ENCODE results near the gene MSI2. TPM values are rescaled to one million over a fixed set of nuclear protein-coding genes. Genes with fewer than 3 reads are reported as not detected.

Gene MSI2
- total RNA-seq, 2 donors from 2014 or later: 88.3 to 114 TPM

GRCh38 chr17:57572600-57572999 is 316.3 kb downstream of the MSI2 start:
- Mint-ChIP-seq H3K4me1 (peaks cover 62% of the 10 kb centered on the region), H3K9me3 (no peaks in the 10 kb centered on the region), H3K27me3 (ENCODE audit: insufficient read depth) (no peaks in the 10 kb centered on the region), H3K27ac (no peak overlapping the region), H3K36me3 (ENCODE audit: low read depth) (no peaks in the 10 kb centered on the region), H3K4me3 (no peak overlapping the region)
- Histone ChIP-seq H3K27me3 (ENCODE audit: control insufficient read depth, insufficient read depth, low read length, poor library complexity, severe bottlenecking) (no peaks in the 10 kb centered on the region), H3K27ac (ENCODE audit: low read depth, low read length) (no peak overlapping the region), H3K9me3 (ENCODE audit: control insufficient read depth, low read length) (no peaks in the 10 kb centered on the region), H3K36me3 (ENCODE audit: control insufficient read depth, insufficient read depth, low read length) (no peaks in the 10 kb centered on the region), H3K4me1 (ENCODE audit: control insufficient read depth, insufficient read depth, low read length) (peaks cover 20% of the 10 kb centered on the region), H3K9ac (ENCODE audit: extremely low read depth, low read length, poor library complexity, severe bottlenecking) (no peak overlapping the region), H3K4me3 (ENCODE audit: low read length) (no peak overlapping the region)
- WGBS, 2 experiments (ENCODE audit: insufficient coverage in 1 of 2, insufficient read length in 1 of 2): 97 to 98% methylated on average over 6 to 13 of the region's 13 CpGs
- no peak for DNase-seq
- TF ChIP-seq, protein P1, sequence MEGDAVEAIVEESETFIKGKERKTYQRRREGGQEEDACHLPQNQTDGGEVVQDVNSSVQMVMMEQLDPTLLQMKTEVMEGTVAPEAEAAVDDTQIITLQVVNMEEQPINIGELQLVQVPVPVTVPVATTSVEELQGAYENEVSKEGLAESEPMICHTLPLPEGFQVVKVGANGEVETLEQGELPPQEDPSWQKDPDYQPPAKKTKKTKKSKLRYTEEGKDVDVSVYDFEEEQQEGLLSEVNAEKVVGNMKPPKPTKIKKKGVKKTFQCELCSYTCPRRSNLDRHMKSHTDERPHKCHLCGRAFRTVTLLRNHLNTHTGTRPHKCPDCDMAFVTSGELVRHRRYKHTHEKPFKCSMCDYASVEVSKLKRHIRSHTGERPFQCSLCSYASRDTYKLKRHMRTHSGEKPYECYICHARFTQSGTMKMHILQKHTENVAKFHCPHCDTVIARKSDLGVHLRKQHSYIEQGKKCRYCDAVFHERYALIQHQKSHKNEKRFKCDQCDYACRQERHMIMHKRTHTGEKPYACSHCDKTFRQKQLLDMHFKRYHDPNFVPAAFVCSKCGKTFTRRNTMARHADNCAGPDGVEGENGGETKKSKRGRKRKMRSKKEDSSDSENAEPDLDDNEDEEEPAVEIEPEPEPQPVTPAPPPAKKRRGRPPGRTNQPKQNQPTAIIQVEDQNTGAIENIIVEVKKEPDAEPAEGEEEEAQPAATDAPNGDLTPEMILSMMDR (conservative IDR thresholded peaks at IDR 0.05): no peak

DNA sequence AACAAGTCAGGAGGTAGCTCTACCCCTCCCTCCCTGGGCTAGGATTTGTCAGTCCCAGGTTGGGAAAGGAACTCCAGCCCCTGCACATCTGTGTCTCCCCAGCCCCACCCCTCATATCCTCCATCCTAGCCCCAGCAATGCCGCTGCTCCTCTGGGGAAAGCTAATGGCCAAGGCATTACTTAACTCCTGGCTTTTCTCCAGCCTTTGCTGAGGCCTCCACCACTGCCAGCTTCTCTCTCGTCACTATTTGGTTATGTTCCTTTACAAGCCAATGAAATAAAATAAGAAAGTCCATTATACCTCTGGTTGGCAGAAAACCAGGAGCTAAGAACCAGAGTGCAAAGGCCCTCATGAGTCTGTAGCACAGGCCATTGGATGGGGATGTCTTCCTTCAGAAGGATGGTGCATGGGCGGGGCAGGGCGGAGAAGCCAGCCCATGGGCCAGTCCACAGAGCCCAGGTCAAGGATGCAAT is 317.8 kb downstream of the MSI2 start:
- H3K27ac Mint-ChIP-seq: no peak overlapping the region
- peaks cover 62% of the 10 kb centered on the region for H3K4me1 Mint-ChIP-seq
- no peaks in the 10 kb centered on the region for H3K36me3 Mint-ChIP-seq (ENCODE audit: low read depth)
- H3K4me3 Mint-ChIP-seq: no peak overlapping the region
- Histone ChIP-seq H3K27me3 (ENCODE audit: control insufficient read depth, insufficient read depth, low read length, poor library complexity, severe bottlenecking) (no peaks in the 10 kb centered on the region), H3K4me3 (ENCODE audit: low read length) (no peak overlapping the region), H3K36me3 (ENCODE audit: control insufficient read depth, insufficient read depth, low read length) (no peaks in the 10 kb centered on the region), H3K4me1 (ENCODE audit: control insufficient read depth, insufficient read depth, low read length) (peaks cover 21% of the 10 kb centered on the region), H3K9me3 (ENCODE audit: control insufficient read depth, low read length) (no peaks in the 10 kb centered on the region), H3K9ac (ENCODE audit: extremely low read depth, low read length, poor library complexity, severe bottlenecking) (no peak overlapping the region), H3K27ac (ENCODE audit: low read depth, low read length) (no peak overlapping the region)
- TF ChIP-seq, protein P1 (conservative IDR thresholded peaks at IDR 0.05): no peak
- no peaks in the 10 kb centered on the region for H3K27me3 Mint-ChIP-seq (ENCODE audit: insufficient read depth)
- DNase-seq: no peak
- WGBS, 2 experiments (ENCODE audit: insufficient coverage in 1 of 2, insufficient read length in 1 of 2): 87 to 95% methylated on average over 3 to 4 of the region's 4 CpGs
- H3K9me3 Mint-ChIP-seq: no peaks in the 10 kb centered on the region

DNA sequence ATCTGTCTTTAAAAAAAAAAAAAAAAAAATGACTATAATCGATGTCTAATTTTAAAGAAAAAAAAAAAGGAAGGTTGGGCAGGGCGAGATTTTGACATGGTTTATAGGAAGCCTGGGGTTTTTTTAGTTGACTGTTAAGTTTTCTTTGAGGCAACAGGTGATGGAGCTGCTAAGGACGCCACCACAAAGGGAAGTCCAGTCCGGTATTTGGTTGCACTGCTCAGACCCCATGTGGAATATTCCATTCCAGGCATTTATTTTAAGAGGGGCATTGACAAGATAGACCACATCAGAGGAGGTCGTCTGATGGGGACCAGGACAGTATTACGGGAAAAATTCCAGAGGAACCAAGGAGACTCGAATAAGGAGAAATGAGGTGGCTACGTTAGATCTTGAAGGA is 320.4 kb downstream of the MSI2 start:
- TF ChIP-seq, protein P1 (conservative IDR thresholded peaks at IDR 0.05): no peak
- Mint-ChIP-seq H3K4me3 (no peak overlapping the region), H3K9me3 (no peaks in the 10 kb centered on the region), H3K36me3 (ENCODE audit: low read depth) (no peaks in the 10 kb centered on the region), H3K4me1 (peaks cover 48% of the 10 kb centered on the region), H3K27ac (no peak overlapping the region), H3K27me3 (ENCODE audit: insufficient read depth) (no peaks in the 10 kb centered on the region)
- WGBS, 2 experiments (ENCODE audit: insufficient coverage in 1 of 2, insufficient read length in 1 of 2): 91 to 93% methylated on average over 5 to 8 of the region's 8 CpGs
- H3K36me3 ChIP-seq (ENCODE audit: control insufficient read depth, insufficient read depth, low read length): no peaks in the 10 kb centered on the region
- no peaks in the 10 kb centered on the region for H3K27me3 ChIP-seq (ENCODE audit: control insufficient read depth, insufficient read depth, low read length, poor library complexity, severe bottlenecking)
- H3K27ac ChIP-seq (ENCODE audit: low read depth, low read length): peak overlapping the region; percentile 73
- no peak overlapping the region for H3K4me3 ChIP-seq (ENCODE audit: low read length)
- no peak overlapping the region for H3K9ac ChIP-seq (ENCODE audit: extremely low read depth, low read length, poor library complexity, severe bottlenecking)
- H3K4me1 ChIP-seq (ENCODE audit: control insufficient read depth, insufficient read depth, low read length): peaks cover 10% of the 10 kb centered on the region
- DNase-seq: no peak
- H3K9me3 ChIP-seq (ENCODE audit: control insufficient read depth, low read length): no peaks in the 10 kb centered on the region

Measured in endodermal cell (in vitro differentiated cells).